Liver (tissue), 9 donors: ENCODE measurements around the gene SERPINB8. TPM values are rescaled to one million over a fixed set of nuclear protein-coding genes. Genes with fewer than 3 reads are reported as not detected.

ENCODE experiments used
- DNase-seq: peaks from one replicate; pipeline ENCODE4 v3.0.0-alpha.2; 2017; ENCODE audit warnings: low spot score
- H3K27ac ChIP-seq, 2 donors: one replicate each; pipeline ENCODE4 v1.7.0; 2013; ENCODE audit warnings: inconsistent platforms in 2 of 2, low read length in 2 of 2, control low read depth in 1 of 2, low read depth in 1 of 2, mild to moderate bottlenecking in 1 of 2
- H3K27me3 ChIP-seq, 4 donors: one replicate each; pipeline versions ENCODE4 v1.6.1 to v1.7.0; 2013; ENCODE audit warnings: low read length in 3 of 4, inconsistent platforms in 1 of 4, mild to moderate bottlenecking in 1 of 4, moderate library complexity in 1 of 4; ENCODE audit not compliant: control insufficient read depth in 4 of 4, insufficient read depth in 4 of 4
- H3K36me3 ChIP-seq, 4 donors: one replicate each; pipeline versions ENCODE4 v1.6.1 to v1.7.0; 2013; ENCODE audit warnings: low read length in 3 of 4, mild to moderate bottlenecking in 3 of 4, low read depth in 1 of 4, moderate library complexity in 1 of 4; ENCODE audit not compliant: control insufficient read depth in 4 of 4, insufficient read depth in 3 of 4
- H3K4me1 ChIP-seq, 4 donors: one replicate each; pipeline versions ENCODE4 v1.6.1 to v1.7.0; 2013; ENCODE audit warnings: low read length in 3 of 4, mild to moderate bottlenecking in 3 of 4, moderate library complexity in 1 of 4; ENCODE audit not compliant: control insufficient read depth in 4 of 4, insufficient read depth in 4 of 4
- H3K4me3 ChIP-seq, 3 donors: one replicate each; pipeline versions ENCODE4 v1.6.1 to v1.7.0; 2013; ENCODE audit warnings: low read length in 3 of 3, control low read depth in 1 of 3, low read depth in 1 of 3, mild to moderate bottlenecking in 1 of 3
- H3K9ac ChIP-seq, 2 donors: one replicate each; pipeline ENCODE4 v1.7.0; 2013; ENCODE audit warnings: low read length in 2 of 2, mild to moderate bottlenecking in 2 of 2, moderate library complexity in 2 of 2, control low read depth in 1 of 2, low read depth in 1 of 2
- H3K9me3 ChIP-seq, 4 donors: one replicate each; pipeline versions ENCODE4 v1.6.1 to v1.7.0; 2013; ENCODE audit warnings: low read length in 3 of 4; ENCODE audit not compliant: control insufficient read depth in 4 of 4
- ATF3 ChIP-seq: IDR thresholded peaks from 2 replicates; pipeline ENCODE4 v1.6.1; 2016; ENCODE audit warnings: antibody characterized with exemption
- EGR1 ChIP-seq, 2 donors: IDR thresholded peaks; 2 replicates each; pipeline ENCODE4 v1.6.1; 2016 to 2018; ENCODE audit warnings: antibody characterized with exemption in 2 of 2, low read depth in 2 of 2
- FOXA1 ChIP-seq: IDR thresholded peaks from 2 replicates; pipeline ENCODE4 v1.6.1; 2016; ENCODE audit warnings: antibody characterized with exemption
- FOXA2 ChIP-seq: IDR thresholded peaks from 2 replicates; pipeline ENCODE4 v1.6.1; 2016; ENCODE audit warnings: antibody characterized with exemption
- GABPA ChIP-seq, 2 donors: IDR thresholded peaks in 1 of 2; conservative IDR thresholded peaks in 1 of 2; 2 replicates each; pipeline ENCODE4 v1.6.1; 2016; ENCODE audit warnings: antibody characterized with exemption in 2 of 2, mild to moderate bottlenecking in 1 of 2, moderate library complexity in 1 of 2
- HNF4A ChIP-seq, 2 donors: conservative IDR thresholded peaks; 2 replicates each; pipeline ENCODE4 v1.6.1; 2016; ENCODE audit warnings: antibody characterized with exemption in 2 of 2, mild to moderate bottlenecking in 2 of 2
- HNF4G ChIP-seq: IDR thresholded peaks from 2 replicates; pipeline ENCODE4 v1.6.1; 2016; ENCODE audit warnings: antibody characterized with exemption
- JUND ChIP-seq, 2 donors: IDR thresholded peaks; 2 replicates each; pipeline ENCODE4 v1.6.1; 2016; ENCODE audit warnings: antibody characterized with exemption in 2 of 2
- MAX ChIP-seq: IDR thresholded peaks from 2 replicates; pipeline ENCODE4 v1.6.1; 2016; ENCODE audit warnings: antibody characterized with exemption
- NR2F2 ChIP-seq: IDR thresholded peaks from 2 replicates; pipeline ENCODE4 v1.6.1; 2016; ENCODE audit warnings: antibody characterized with exemption
- RAD21 ChIP-seq, 2 donors: IDR thresholded peaks; 2 replicates each; pipeline ENCODE4 v1.6.1; 2016; ENCODE audit warnings: antibody characterized with exemption in 2 of 2, mild to moderate bottlenecking in 2 of 2
- REST ChIP-seq: IDR thresholded peaks from 2 replicates; pipeline ENCODE4 v1.6.1; 2016; ENCODE audit warnings: antibody characterized with exemption, mild to moderate bottlenecking
- RXRA ChIP-seq, 2 donors: IDR thresholded peaks; 2 replicates each; pipeline ENCODE4 v1.6.1; 2017 to 2018; ENCODE audit warnings: antibody characterized with exemption in 2 of 2, mild to moderate bottlenecking in 1 of 2
- SP1 ChIP-seq: IDR thresholded peaks from 2 replicates; pipeline ENCODE4 v1.6.1; 2018; ENCODE audit warnings: antibody characterized with exemption, mild to moderate bottlenecking
- TAF1 ChIP-seq: conservative IDR thresholded peaks from 2 replicates; pipeline ENCODE4 v1.6.1; 2016; ENCODE audit warnings: antibody characterized with exemption, mild to moderate bottlenecking
- YY1 ChIP-seq: IDR thresholded peaks from 2 replicates; pipeline ENCODE4 v1.6.1; 2016; ENCODE audit warnings: antibody characterized with exemption, mild to moderate bottlenecking
- ZBTB33 ChIP-seq: IDR thresholded peaks from 2 replicates; pipeline ENCODE4 v1.6.1; 2016; ENCODE audit warnings: antibody characterized with exemption
- WGBS: extraction: QIAGEN DNeasy Blood & Tissue Kit; methylation state at CpG from one replicate; pipeline ENCODE4 v1.1.7; 2013; 5-methylcytosine and 5-hydroxymethylcytosine counted together
- polyA plus RNA-seq, 2 donors: library from polyadenylated mRNA; stranded (reverse) in 1 of 2; unstranded in 1 of 2; fragments of 200-250 nt in 1 of 2; fragments of >200 nt in 1 of 2; fragmentation: Nextera tagmentation in 1 of 2; extraction: Ambion mirVana in 1 of 2; gene quantifications; one replicate each; pipeline versions ENCODE4 v1.2.1 to v1.2.3, GENCODE V29; 2013 to 2015
- total RNA-seq, 2 donors: library from RNA; depleted of rRNA; stranded (reverse); fragments of >200 nt; gene quantifications; one replicate each; pipeline ENCODE4 v1.2.3, GENCODE V29; 2014
- donor health status: healthy.
- donor health status: healthy.
- donor health status: healthy.
- donor health status: healthy.
- donor health status: healthy.

SERPINB8 gene
- total and polyA plus RNA-seq, 4 donors, result 2.5 to 8.6 (median 6.7) TPM

- H3K36me3 ChIP-seq, result peaks cover 0 to 14% (median 4%) of the 10 kb centered on the region in 4 donors
- no peak overlapping the region for H3K27ac ChIP-seq
- WGBS, result 86% methylated on average over 6 of the region's 6 CpGs
- H3K27me3 ChIP-seq, result no peaks in the 10 kb centered on the region
- H3K9me3 ChIP-seq, result no peaks in the 10 kb centered on the region
- H3K4me1 ChIP-seq, result peaks cover 0 to 20% (median 9%) of the 10 kb centered on the region in 4 donors
- DNase-seq, result no peak
- no peak for TF ChIP-seq NR2F2
- TF ChIP-seq FOXA1, result no peak
- TF ChIP-seq MAX, result no peak
- no peak for TF ChIP-seq FOXA2
- no peak for TF ChIP-seq RAD21 (IDR thresholded peaks at IDR 0.05)
- TF ChIP-seq HNF4G, result no peak
- no peak for TF ChIP-seq ZBTB33
- no peak for TF ChIP-seq HNF4A (conservative IDR thresholded peaks at IDR 0.05)
- no peak for TF ChIP-seq TAF1
- TF ChIP-seq ATF3, result no peak
- no peak for TF ChIP-seq GABPA (IDR thresholded peaks at IDR 0.05 in 1 of 2, conservative IDR thresholded peaks at IDR 0.05 in 1 of 2)
- TF ChIP-seq JUND (IDR thresholded peaks at IDR 0.05), result no peak
- TF ChIP-seq SP1, result no peak
- TF ChIP-seq RXRA (IDR thresholded peaks at IDR 0.05), result no peak
- TF ChIP-seq EGR1 (IDR thresholded peaks at IDR 0.05; ENCODE audit: low read depth in 2 of 2), result no peak
- no peak overlapping the region for H3K4me3 ChIP-seq
- H3K9ac ChIP-seq, result no peak overlapping the region
Measured at GRCh38 chr18:63980896-63981460, 11.1 kb downstream of the SERPINB8 start.

GRCh38 chr18:63981719-63982118, 11.8 kb downstream of the SERPINB8 start:
- H3K4me3 ChIP-seq, result no peak overlapping the region
- H3K27me3 ChIP-seq, result no peaks in the 10 kb centered on the region
- H3K9ac ChIP-seq, result no peak overlapping the region
- DNase-seq, result no peak
- 19% methylated on average over 2 of the region's 2 CpGs for WGBS
- peaks cover 0 to 20% (median 9%) of the 10 kb centered on the region in 4 donors for H3K4me1 ChIP-seq
- no peak overlapping the region for H3K27ac ChIP-seq
- TF ChIP-seq ATF3, result no peak
- TF ChIP-seq NR2F2, result no peak
- TF ChIP-seq TAF1, result no peak
- TF ChIP-seq FOXA2, result no peak
- TF ChIP-seq REST, result no peak
- TF ChIP-seq JUND (IDR thresholded peaks at IDR 0.05), result no peak
- no peak for TF ChIP-seq YY1
- TF ChIP-seq RXRA (IDR thresholded peaks at IDR 0.05), result no peak
- peaks cover 0 to 14% (median 4%) of the 10 kb centered on the region in 4 donors for H3K36me3 ChIP-seq
- H3K9me3 ChIP-seq, result no peaks in the 10 kb centered on the region
